Ectodermal cell (in vitro differentiated cells): Measurements from ENCODE around the gene OR2A42.
"Not testable (repeated sequence)": the region's sequence is repeated elsewhere in the genome, so short reads cannot be mapped to it uniquely, and the experiment has no call there.

Experiments
- H3K27ac ChIP-seq: 2 replicates; pipeline ENCODE4 v1.7.0; 2013; ENCODE audit warnings: mild to moderate bottlenecking, low read depth, low read length; ENCODE audit not compliant: insufficient read depth, poor library complexity, severe bottlenecking
- H3K27me3 ChIP-seq: 2 replicates; pipeline ENCODE4 v1.7.0; 2013; ENCODE audit warnings: mild to moderate bottlenecking, low read length; ENCODE audit not compliant: insufficient read depth, control insufficient read depth, poor library complexity, severe bottlenecking
- H3K36me3 ChIP-seq: one replicate; pipeline ENCODE4 v1.7.0; 2013; ENCODE audit warnings: low read length; ENCODE audit not compliant: control insufficient read depth, insufficient read depth
- H3K4me1 ChIP-seq: one replicate; pipeline ENCODE4 v1.7.0; 2013; ENCODE audit warnings: low read length; ENCODE audit not compliant: control insufficient read depth, insufficient read depth
- H3K4me3 ChIP-seq: 2 replicates; pipeline ENCODE4 v1.7.0; 2013; ENCODE audit warnings: low read depth, low read length, control low read depth; ENCODE audit not compliant: insufficient read depth
- H3K9me3 ChIP-seq: 2 replicates; pipeline ENCODE4 v1.7.0; 2013; ENCODE audit warnings: mild to moderate bottlenecking, low read length, moderate library complexity; ENCODE audit not compliant: control insufficient read depth
- WGBS, 2 experiments: methylation state at CpG; one replicate each; pipeline ENCODE4 v1.1.7; 2013; ENCODE audit warnings: missing lambda C conversion rate in 2 of 2; 5-methylcytosine and 5-hydroxymethylcytosine counted together

Gene OR2A42

DNA sequence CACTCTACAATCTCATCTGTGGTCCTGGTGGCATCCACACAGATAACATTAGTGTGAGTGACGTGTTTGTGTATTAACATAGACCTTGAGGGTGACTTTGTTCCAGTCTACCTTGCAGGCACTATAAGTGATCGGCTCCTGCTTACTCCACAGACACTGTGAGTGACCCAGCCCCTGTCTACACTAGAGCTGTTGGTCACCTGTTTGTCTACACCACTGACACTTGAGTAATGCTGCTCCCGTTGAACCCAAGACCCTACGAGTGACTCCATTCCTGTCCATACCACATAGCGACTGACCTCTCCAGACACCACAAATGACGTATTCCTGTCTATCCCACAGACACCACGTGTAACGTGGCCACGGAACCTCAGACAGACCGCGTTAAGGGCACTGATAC is 45.6 kb downstream of the OR2A42 start:
- not testable (repeated sequence) for H3K27ac ChIP-seq

GRCh38 chr7:144188578-144189171 is 50.7 kb downstream of the OR2A42 start:
- H3K27me3 ChIP-seq, H3K36me3 ChIP-seq, H3K27ac ChIP-seq, H3K4me1 ChIP-seq, H3K4me3 ChIP-seq, H3K9me3 ChIP-seq: not testable (repeated sequence)
- WGBS, 2 experiments: no CpG with 5 or more reads among the region's 3 CpGs

More for the DNA sequence above, 45.6 kb downstream of the OR2A42 start:
- not testable (repeated sequence) for H3K4me3 ChIP-seq, H3K9me3 ChIP-seq, H3K4me1 ChIP-seq, H3K36me3 ChIP-seq, H3K27me3 ChIP-seq
- WGBS, 2 experiments: no CpG with 5 or more reads among the region's 11 CpGs

- H3K27ac ChIP-seq, H3K27me3 ChIP-seq, H3K4me3 ChIP-seq, H3K36me3 ChIP-seq, H3K4me1 ChIP-seq, H3K9me3 ChIP-seq: not testable (repeated sequence)
- no CpG with 5 or more reads among the region's 5 CpGs for WGBS, 2 experiments
Measured at GRCh38 chr7:144187848-144188247, 51.6 kb downstream of the OR2A42 start.

GRCh38 chr7:144183166-144183565 is 56.2 kb downstream of the OR2A42 start, which contains the start of gene CTAGE4:
CTAGE4 (plus strand) TSS chr7:144183466; CDS start chr7:144183504, 38 bp downstream.
- not testable (repeated sequence) for H3K9me3 ChIP-seq, H3K27ac ChIP-seq, H3K36me3 ChIP-seq, H3K4me3 ChIP-seq, H3K4me1 ChIP-seq, H3K27me3 ChIP-seq
- no CpG with 5 or more reads among the region's 19 CpGs for WGBS, 2 experiments

DNA sequence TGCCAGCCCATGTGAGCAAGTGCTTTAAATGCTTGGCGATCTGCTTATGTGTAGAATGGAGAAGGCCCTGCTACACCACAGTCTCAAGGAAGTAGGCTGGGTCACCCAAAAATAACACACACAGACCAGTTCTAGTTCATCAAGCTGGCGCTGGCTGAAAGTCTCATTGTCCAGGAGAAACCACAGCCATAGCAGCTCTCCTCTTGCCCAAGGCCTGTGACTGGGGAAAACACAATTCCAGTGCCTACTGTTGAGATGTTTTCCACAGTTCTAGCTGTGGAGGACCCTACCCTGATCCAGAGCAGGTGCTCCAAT is 60.3 kb downstream of the OR2A42 start:
- no CpG with 5 or more reads among the region's 2 CpGs for WGBS, 2 experiments

DNA sequence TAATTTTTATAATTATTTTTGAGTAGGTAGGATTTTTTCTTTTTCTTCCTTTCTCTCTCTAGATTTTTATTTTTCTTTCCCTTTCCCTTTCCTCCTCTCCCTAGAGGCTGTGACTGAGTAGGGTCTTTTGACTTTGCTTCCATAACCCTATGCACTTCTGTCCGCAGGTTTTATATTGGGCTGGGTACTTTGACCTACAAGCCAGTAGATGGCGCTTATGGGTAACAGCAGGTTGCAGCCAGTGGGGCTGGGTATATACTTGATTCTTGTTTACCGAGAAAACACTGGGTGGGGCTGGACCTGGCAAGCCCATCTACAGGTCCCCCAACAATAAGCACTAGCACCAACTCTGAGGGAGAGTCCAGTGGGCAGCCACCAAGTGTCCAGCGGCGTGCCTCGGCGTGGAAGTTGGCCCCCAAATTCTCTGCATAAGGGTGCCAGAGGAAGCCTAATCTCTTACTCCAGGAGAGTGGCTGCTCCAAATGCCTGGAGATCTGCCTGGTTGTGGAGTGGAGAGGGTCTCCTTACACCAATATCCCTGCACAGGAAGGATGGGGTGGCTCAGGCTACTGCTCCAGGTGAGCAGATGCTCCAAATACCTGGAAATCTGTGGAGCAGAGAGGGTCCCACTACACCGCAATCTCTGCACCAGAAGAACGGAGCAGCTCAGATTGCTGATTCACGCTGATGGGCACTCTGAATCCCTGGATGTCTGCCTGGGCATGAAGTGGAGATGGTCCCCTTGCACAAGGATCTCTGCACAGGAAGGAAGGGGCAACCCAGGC is 60.8 kb downstream of the OR2A42 start:
- not testable (repeated sequence) for H3K4me3 ChIP-seq, H3K9me3 ChIP-seq, H3K27ac ChIP-seq, H3K4me1 ChIP-seq, H3K36me3 ChIP-seq, H3K27me3 ChIP-seq
- WGBS, 2 experiments: 4% methylated on average over 2 of the region's 10 CpGs; no CpG with 5 or more reads in 1 of the 2 experiments

More for the DNA sequence above, 60.3 kb downstream of the OR2A42 start:
- H3K4me3 ChIP-seq, H3K27ac ChIP-seq, H3K36me3 ChIP-seq, H3K9me3 ChIP-seq, H3K4me1 ChIP-seq, H3K27me3 ChIP-seq: not testable (repeated sequence)
